Measurements from ENCODE around the gene ARL2.

DNA sequence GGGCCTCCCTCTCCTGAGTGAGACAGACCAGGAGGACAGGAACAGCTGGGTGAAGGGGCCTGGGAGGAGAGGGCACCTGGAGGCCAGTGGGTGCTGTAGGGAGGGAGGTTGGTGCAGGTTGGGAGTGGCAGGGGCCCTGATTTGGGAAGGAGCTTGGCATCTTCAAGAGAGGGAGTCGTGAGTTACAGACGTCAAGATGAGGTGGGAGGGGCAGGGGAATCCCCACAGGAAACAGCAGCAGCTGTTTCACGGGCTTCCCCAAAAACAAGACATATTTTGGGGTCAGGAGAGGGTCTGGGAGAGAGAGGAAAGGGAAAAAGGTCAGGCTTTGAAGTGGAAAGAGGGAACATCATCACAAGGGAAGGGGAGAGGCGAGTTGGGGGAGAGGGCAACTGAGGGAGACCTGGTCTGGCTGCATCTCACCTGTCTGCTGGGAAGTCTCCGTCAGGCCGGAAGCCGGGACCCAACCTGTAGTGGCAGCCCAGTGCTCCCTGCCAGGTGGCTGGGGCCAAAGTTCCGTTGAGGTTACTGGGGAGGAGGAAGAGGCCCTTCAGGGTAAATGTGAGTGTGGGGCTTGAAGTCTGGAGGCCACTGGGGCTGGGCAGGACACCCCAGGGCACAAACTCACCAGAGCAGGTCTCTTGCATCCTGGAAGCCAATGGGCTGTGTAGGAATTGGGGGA, 40.0 kb downstream of the ARL2 start:
- TF ChIP-seq, protein P1, sequence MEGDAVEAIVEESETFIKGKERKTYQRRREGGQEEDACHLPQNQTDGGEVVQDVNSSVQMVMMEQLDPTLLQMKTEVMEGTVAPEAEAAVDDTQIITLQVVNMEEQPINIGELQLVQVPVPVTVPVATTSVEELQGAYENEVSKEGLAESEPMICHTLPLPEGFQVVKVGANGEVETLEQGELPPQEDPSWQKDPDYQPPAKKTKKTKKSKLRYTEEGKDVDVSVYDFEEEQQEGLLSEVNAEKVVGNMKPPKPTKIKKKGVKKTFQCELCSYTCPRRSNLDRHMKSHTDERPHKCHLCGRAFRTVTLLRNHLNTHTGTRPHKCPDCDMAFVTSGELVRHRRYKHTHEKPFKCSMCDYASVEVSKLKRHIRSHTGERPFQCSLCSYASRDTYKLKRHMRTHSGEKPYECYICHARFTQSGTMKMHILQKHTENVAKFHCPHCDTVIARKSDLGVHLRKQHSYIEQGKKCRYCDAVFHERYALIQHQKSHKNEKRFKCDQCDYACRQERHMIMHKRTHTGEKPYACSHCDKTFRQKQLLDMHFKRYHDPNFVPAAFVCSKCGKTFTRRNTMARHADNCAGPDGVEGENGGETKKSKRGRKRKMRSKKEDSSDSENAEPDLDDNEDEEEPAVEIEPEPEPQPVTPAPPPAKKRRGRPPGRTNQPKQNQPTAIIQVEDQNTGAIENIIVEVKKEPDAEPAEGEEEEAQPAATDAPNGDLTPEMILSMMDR (IDR thresholded peaks at IDR 0.05): no peak
- TF ChIP-seq POLR2A (IDR thresholded peaks at IDR 0.05): no peak
